Esophagus squamous epithelium (tissue), 5 donors: ENCODE data around the gene PLXDC2. TPM values are rescaled to one million over a fixed set of nuclear protein-coding genes. Genes with fewer than 3 reads are reported as not detected.

Experiments used
- DNase-seq: peaks from one replicate; lab custom pipeline; 2025; lab: John Stamatoyannopoulos, UW
- H3K27ac ChIP-seq, 4 donors: fragments of 200-600 bp; sonication (generic); one replicate each; pipeline ENCODE4 v1.5.1; 2016 to 2019; ENCODE audit warnings: mild to moderate bottlenecking in 1 of 4
- H3K27me3 ChIP-seq, 4 donors: fragments of 200-600 bp; sonication (generic); 1 replicate in 3 of 4; 2 replicates in 1 of 4; pipeline versions ENCODE4 v1.5.1 to v1.6.0; 2017 to 2021; ENCODE audit warnings: antibody characterized with exemption in 1 of 4
- H3K36me3 ChIP-seq, 3 donors: fragments of 200-600 bp; sonication (generic); one replicate each; pipeline ENCODE4 v1.5.1; 2016 to 2019
- H3K4me1 ChIP-seq, 3 donors: fragments of 200-600 bp; sonication (generic); one replicate each; pipeline ENCODE4 v1.5.1; 2017 to 2019
- H3K4me3 ChIP-seq, 4 donors: fragments of 200-600 bp; sonication (generic); 1 replicate in 3 of 4; 2 replicates in 1 of 4; pipeline ENCODE4 v1.5.1; 2016 to 2019; ENCODE audit warnings: mild to moderate bottlenecking in 2 of 4, moderate library complexity in 1 of 4
- H3K9me3 ChIP-seq, 3 donors: fragments of 200-600 bp; sonication (generic); one replicate each; pipeline ENCODE4 v1.5.1; 2016 to 2019
- POLR2A ChIP-seq, 4 donors: fragments of 450-650 bp; IDR thresholded peaks; one replicate each; pipeline ENCODE4 v1.6.1; 2017; ENCODE audit warnings: antibody characterized with exemption in 4 of 4, mild to moderate bottlenecking in 4 of 4, moderate library complexity in 3 of 4
- WGBS, 2 donors: methylation state at CpG; one replicate each; pipeline ENCODE4 v1.1.5; 2018; 5-methylcytosine and 5-hydroxymethylcytosine counted together
- intact Hi-C: fragments of 100-400 bp; cut with DNase I; formaldehyde crosslinking; loops from one replicate; pipeline ENCODE4 v1.15.0; 2022
- total RNA-seq, 4 donors: library from RNA; depleted of rRNA; stranded (reverse); fragments of >200 nt; gene quantifications; one replicate each; pipeline ENCODE4 v1.1.0, GENCODE V29; 2016
- TF ChIP-seq, protein P1 (sequence below), 6 experiments: fragments of 450-650 bp in 4 of 6; fragments of 200-600 bp in 2 of 6; sonication (generic) in 2 of 6; IDR thresholded peaks; one replicate each; pipeline ENCODE4 v1.5.1; 2016 to 2019; ENCODE audit warnings: antibody characterized with exemption in 6 of 6, mild to moderate bottlenecking in 4 of 6, moderate library complexity in 4 of 6
- donor health status: DM: yes; HTN: yes; CAD: no.

Gene PLXDC2
- total RNA-seq, 4 donors from 2014 or later: 22.4 to 50.4 (median 36.9) TPM

DNA sequence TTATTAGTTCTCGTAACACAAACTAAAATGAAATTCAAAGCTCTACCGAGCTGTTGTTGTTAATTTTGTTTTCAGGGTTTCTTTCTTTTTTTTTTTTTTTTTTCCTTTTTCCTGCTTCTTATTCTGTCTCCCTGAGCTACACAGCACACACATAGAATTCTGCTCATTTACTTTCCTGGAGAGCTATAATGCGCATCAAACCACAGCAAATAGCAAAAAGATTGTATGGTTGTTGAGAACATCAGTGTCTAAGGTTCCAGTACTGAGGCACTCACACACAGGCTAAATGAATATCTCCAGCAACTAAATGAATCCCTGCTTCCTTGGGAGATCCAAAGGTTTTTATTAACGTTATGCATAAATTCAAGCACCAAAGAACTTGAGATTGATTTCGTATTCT is 418.3 kb downstream of the PLXDC2 start:
- Histone ChIP-seq H3K27me3 (no peaks in the 10 kb centered on the region), H3K36me3 (peaks cover 0 to 6% (median 0%) of the 10 kb centered on the region in 3 donors), H3K4me1 (no peaks in the 10 kb centered on the region), H3K9me3 (no peaks in the 10 kb centered on the region), H3K4me3 (no peak overlapping the region), H3K27ac (no peak overlapping the region)
- intact Hi-C loops: no loop called here
- WGBS, 2 donors: 92 to 95% methylated on average over 5 of the region's 5 CpGs
- TF ChIP-seq, protein P1, sequence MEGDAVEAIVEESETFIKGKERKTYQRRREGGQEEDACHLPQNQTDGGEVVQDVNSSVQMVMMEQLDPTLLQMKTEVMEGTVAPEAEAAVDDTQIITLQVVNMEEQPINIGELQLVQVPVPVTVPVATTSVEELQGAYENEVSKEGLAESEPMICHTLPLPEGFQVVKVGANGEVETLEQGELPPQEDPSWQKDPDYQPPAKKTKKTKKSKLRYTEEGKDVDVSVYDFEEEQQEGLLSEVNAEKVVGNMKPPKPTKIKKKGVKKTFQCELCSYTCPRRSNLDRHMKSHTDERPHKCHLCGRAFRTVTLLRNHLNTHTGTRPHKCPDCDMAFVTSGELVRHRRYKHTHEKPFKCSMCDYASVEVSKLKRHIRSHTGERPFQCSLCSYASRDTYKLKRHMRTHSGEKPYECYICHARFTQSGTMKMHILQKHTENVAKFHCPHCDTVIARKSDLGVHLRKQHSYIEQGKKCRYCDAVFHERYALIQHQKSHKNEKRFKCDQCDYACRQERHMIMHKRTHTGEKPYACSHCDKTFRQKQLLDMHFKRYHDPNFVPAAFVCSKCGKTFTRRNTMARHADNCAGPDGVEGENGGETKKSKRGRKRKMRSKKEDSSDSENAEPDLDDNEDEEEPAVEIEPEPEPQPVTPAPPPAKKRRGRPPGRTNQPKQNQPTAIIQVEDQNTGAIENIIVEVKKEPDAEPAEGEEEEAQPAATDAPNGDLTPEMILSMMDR (IDR thresholded peaks at IDR 0.05): no peak
- no peak for TF ChIP-seq POLR2A (IDR thresholded peaks at IDR 0.05)
- no peak for DNase-seq

DNA sequence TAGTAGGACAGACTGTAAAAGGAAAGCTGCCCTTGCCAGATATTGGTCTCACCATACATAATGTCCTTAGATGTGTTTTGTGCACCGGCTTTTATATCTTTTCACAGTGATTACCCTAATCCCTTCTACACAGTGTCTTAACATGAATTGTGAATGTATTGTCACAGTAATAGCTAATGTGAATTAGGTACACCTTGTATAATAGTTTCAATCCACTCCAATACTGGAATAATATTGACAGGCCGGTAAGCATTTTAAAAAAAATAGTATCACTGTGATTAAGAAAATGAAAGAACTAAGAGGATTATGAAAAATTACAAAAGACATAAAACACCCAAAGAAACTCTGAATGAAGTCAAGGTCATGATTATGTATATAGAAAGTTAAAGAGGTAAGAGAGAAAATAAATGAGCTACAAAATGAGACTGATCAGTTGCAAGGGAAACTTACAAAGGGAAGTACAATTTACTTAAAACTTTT is 420.9 kb downstream of the PLXDC2 start:
- intact Hi-C loops: no loop called here
- Histone ChIP-seq H3K4me3 (no peak overlapping the region), H3K27ac (no peak overlapping the region), H3K9me3 (no peaks in the 10 kb centered on the region), H3K4me1 (no peaks in the 10 kb centered on the region), H3K36me3 (peaks cover 0 to 7% (median 0%) of the 10 kb centered on the region in 3 donors), H3K27me3 (no peaks in the 10 kb centered on the region)
- no peak for TF ChIP-seq POLR2A (IDR thresholded peaks at IDR 0.05)
- TF ChIP-seq, protein P1 (IDR thresholded peaks at IDR 0.05): no peak
- 83 to 89% methylated on average over 2 of the region's 2 CpGs for WGBS, 2 donors
- DNase-seq: no peak

- no peaks in the 10 kb centered on the region for H3K9me3 ChIP-seq
- H3K27ac ChIP-seq: no peak overlapping the region
- TF ChIP-seq, protein P1 (IDR thresholded peaks at IDR 0.05): no peak
- no peak for TF ChIP-seq POLR2A (IDR thresholded peaks at IDR 0.05)
- H3K4me3 ChIP-seq: no peak overlapping the region
- no peaks in the 10 kb centered on the region for H3K27me3 ChIP-seq
- H3K4me1 ChIP-seq: no peaks in the 10 kb centered on the region
- no peak for DNase-seq
- intact Hi-C loops: no loop called here
- H3K36me3 ChIP-seq: peaks cover 0 to 7% (median 0%) of the 10 kb centered on the region in 3 donors
Observed at GRCh38 chr10:20237586-20237985, 421.4 kb downstream of the PLXDC2 start.

GRCh38 chr10:20240643-20241042 is 424.4 kb downstream of the PLXDC2 start:
- H3K9me3 ChIP-seq: no peaks in the 10 kb centered on the region
- no peaks in the 10 kb centered on the region for H3K4me1 ChIP-seq
- H3K36me3 ChIP-seq: peaks cover 0 to 18% (median 0%) of the 10 kb centered on the region in 3 donors
- no peak for DNase-seq
- 50 to 88% methylated on average over 1 of the region's 1 CpG for WGBS, 2 donors
- no peak overlapping the region for H3K4me3 ChIP-seq
- H3K27ac ChIP-seq: no peak overlapping the region
- intact Hi-C loops: no loop called here
- no peaks in the 10 kb centered on the region for H3K27me3 ChIP-seq
- TF ChIP-seq POLR2A (IDR thresholded peaks at IDR 0.05): no peak
- TF ChIP-seq, protein P1 (IDR thresholded peaks at IDR 0.05): no peak

GRCh38 chr10:20247454-20247853 is 431.2 kb downstream of the PLXDC2 start:
- Histone ChIP-seq H3K27ac (no peak overlapping the region), H3K4me3 (no peak overlapping the region), H3K4me1 (no peaks in the 10 kb centered on the region), H3K27me3 (no peaks in the 10 kb centered on the region), H3K36me3 (peaks cover 0 to 52% (median 0%) of the 10 kb centered on the region in 3 donors), H3K9me3 (no peaks in the 10 kb centered on the region)
- intact Hi-C loops: no loop called here
- no peak for DNase-seq
- TF ChIP-seq POLR2A (IDR thresholded peaks at IDR 0.05): no peak
- TF ChIP-seq, protein P1 (IDR thresholded peaks at IDR 0.05): no peak
- WGBS, 2 donors: 76 to 80% methylated on average over 3 of the region's 3 CpGs
